HEK293 (cell line): ENCODE measurements around the gene TKTL1.

Source experiments
- CTCF ChIP-seq: fragments of 450-650 bp; formaldehyde crosslinking; IDR thresholded peaks from 2 replicates; pipeline ENCODE4 v1.5.1; 2016; ENCODE audit warnings: missing biosample characterization, missing genetic modification characterization
- HIC1 ChIP-seq: fragments of 450-650 bp; formaldehyde crosslinking; IDR thresholded peaks from 2 replicates; pipeline ENCODE4 v1.5.1; 2016; ENCODE audit warnings: missing biosample characterization, missing genetic modification characterization
- HOXA7 ChIP-seq: sonication (generic); formaldehyde crosslinking; IDR thresholded peaks from 2 replicates; pipeline ENCODE4 v1.8.1; 2022; ENCODE audit warnings: missing genetic modification reagents, borderline replicate concordance
- MZF1 ChIP-seq: fragments of 450-650 bp; formaldehyde crosslinking; IDR thresholded peaks from 2 replicates; pipeline ENCODE4 v1.5.1; 2017; ENCODE audit warnings: missing biosample characterization, missing genetic modification characterization, borderline replicate concordance
- PBX3 ChIP-seq: sonication (generic); formaldehyde crosslinking; IDR thresholded peaks from 2 replicates; pipeline ENCODE4 v1.8.1; 2022; ENCODE audit warnings: mild to moderate bottlenecking, moderate library complexity, missing genetic modification reagents
- SP2 ChIP-seq: fragments of 450-650 bp; formaldehyde crosslinking; IDR thresholded peaks from 2 replicates; pipeline ENCODE4 v1.5.1; 2016; ENCODE audit warnings: missing biosample characterization, missing genetic modification characterization
- SP3 ChIP-seq: fragments of 450-650 bp; formaldehyde crosslinking; IDR thresholded peaks from 2 replicates; pipeline ENCODE4 v1.5.1; 2016; ENCODE audit warnings: missing biosample characterization, missing genetic modification characterization
- TCF7L2 ChIP-seq: IDR thresholded peaks from 2 replicates; pipeline ENCODE4 v1.6.1; 2011; ENCODE audit warnings: low read depth, mild to moderate bottlenecking, inconsistent platforms, low read length, moderate library complexity, borderline replicate concordance
- ZBTB17 ChIP-seq: fragments of 450-650 bp; formaldehyde crosslinking; IDR thresholded peaks from 2 replicates; pipeline ENCODE4 v1.5.1; 2016; ENCODE audit warnings: missing biosample characterization, missing genetic modification characterization
- ZBTB49 ChIP-seq: fragments of 450-650 bp; formaldehyde crosslinking; IDR thresholded peaks from 2 replicates; pipeline ENCODE4 v1.5.1; 2016; ENCODE audit warnings: missing biosample characterization, missing genetic modification characterization, low read depth
- ZIC2 ChIP-seq: fragments of 450-650 bp; formaldehyde crosslinking; IDR thresholded peaks from 2 replicates; pipeline ENCODE4 v1.5.1; 2016; ENCODE audit warnings: missing biosample characterization, missing genetic modification characterization
- ZNF121 ChIP-seq: fragments of 450-650 bp; formaldehyde crosslinking; IDR thresholded peaks from 2 replicates; pipeline ENCODE4 v1.5.1; 2016; ENCODE audit warnings: missing biosample characterization, missing genetic modification characterization
- ZNF133 ChIP-seq: fragments of 450-650 bp; formaldehyde crosslinking; IDR thresholded peaks from 2 replicates; pipeline ENCODE4 v1.5.1; 2016; ENCODE audit warnings: missing biosample characterization, missing genetic modification characterization
- ZNF169 ChIP-seq: fragments of 450-650 bp; formaldehyde crosslinking; IDR thresholded peaks from 2 replicates; pipeline ENCODE4 v1.5.1; 2016; ENCODE audit warnings: missing biosample characterization, missing genetic modification characterization
- ZNF211 ChIP-seq: fragments of 450-650 bp; formaldehyde crosslinking; IDR thresholded peaks from 2 replicates; pipeline ENCODE4 v1.5.1; 2016; ENCODE audit warnings: low read depth, missing biosample characterization, missing genetic modification characterization
- ZNF23 ChIP-seq: fragments of 450-650 bp; formaldehyde crosslinking; IDR thresholded peaks from 2 replicates; pipeline ENCODE4 v1.5.1; 2016; ENCODE audit warnings: missing biosample characterization, missing genetic modification characterization, borderline replicate concordance
- ZNF24 ChIP-seq: fragments of 450-650 bp; formaldehyde crosslinking; IDR thresholded peaks from 2 replicates; pipeline ENCODE4 v1.5.1; 2016; ENCODE audit warnings: missing biosample characterization, missing genetic modification characterization
- ZNF302 ChIP-seq: fragments of 450-650 bp; formaldehyde crosslinking; IDR thresholded peaks from 2 replicates; pipeline ENCODE4 v1.5.1; 2016; ENCODE audit warnings: missing biosample characterization, missing genetic modification characterization, low read depth
- ZNF354C ChIP-seq: fragments of 450-650 bp; formaldehyde crosslinking; IDR thresholded peaks from 2 replicates; pipeline ENCODE4 v1.5.1; 2016; ENCODE audit warnings: missing biosample characterization, missing genetic modification characterization, low read depth, borderline replicate concordance
- ZNF426 ChIP-seq: fragments of 450-650 bp; formaldehyde crosslinking; IDR thresholded peaks from 2 replicates; pipeline ENCODE4 v1.5.1; 2017; ENCODE audit warnings: missing biosample characterization, missing genetic modification characterization, mild to moderate bottlenecking, inconsistent platforms, moderate library complexity
- ZNF449 ChIP-seq: fragments of 450-650 bp; formaldehyde crosslinking; IDR thresholded peaks from 2 replicates; pipeline ENCODE4 v1.5.1; 2017; ENCODE audit warnings: missing biosample characterization, mild to moderate bottlenecking, missing genetic modification characterization, moderate library complexity
- ZNF488 ChIP-seq: fragments of 450-650 bp; formaldehyde crosslinking; IDR thresholded peaks from 2 replicates; pipeline ENCODE4 v1.5.1; 2016; ENCODE audit warnings: missing biosample characterization, missing genetic modification characterization
- ZNF510 ChIP-seq: fragments of 450-650 bp; formaldehyde crosslinking; IDR thresholded peaks from 2 replicates; pipeline ENCODE4 v1.5.1; 2018; ENCODE audit warnings: mild to moderate bottlenecking, missing genetic modification characterization, missing biosample characterization; ENCODE audit not compliant: insufficient replicate concordance
- ZNF529 ChIP-seq: fragments of 450-650 bp; formaldehyde crosslinking; IDR thresholded peaks from 2 replicates; pipeline ENCODE4 v1.5.1; 2017; ENCODE audit warnings: missing genetic modification characterization, missing biosample characterization; ENCODE audit not compliant: insufficient replicate concordance
- ZNF560 ChIP-seq: fragments of 450-650 bp; formaldehyde crosslinking; IDR thresholded peaks from 2 replicates; pipeline ENCODE4 v1.5.1; 2017; ENCODE audit warnings: missing biosample characterization, missing genetic modification characterization, borderline replicate concordance
- ZNF596 ChIP-seq: fragments of 450-650 bp; IDR thresholded peaks from 2 replicates; pipeline ENCODE4 v1.5.0; 2018; ENCODE audit warnings: missing biosample characterization, mild to moderate bottlenecking, missing genetic modification characterization, moderate library complexity
- ZNF621 ChIP-seq: fragments of 450-650 bp; formaldehyde crosslinking; IDR thresholded peaks from 2 replicates; pipeline ENCODE4 v1.5.1; 2017; ENCODE audit warnings: missing biosample characterization, missing genetic modification characterization
- ZNF624 ChIP-seq: fragments of 450-650 bp; formaldehyde crosslinking; IDR thresholded peaks from 2 replicates; pipeline ENCODE4 v1.5.1; 2017; ENCODE audit warnings: missing biosample characterization, missing genetic modification characterization
- ZNF747 ChIP-seq: fragments of 450-650 bp; formaldehyde crosslinking; IDR thresholded peaks from 2 replicates; pipeline ENCODE4 v1.5.1; 2016; ENCODE audit warnings: missing biosample characterization, missing genetic modification characterization
- ZNF843 ChIP-seq: fragments of 450-650 bp; formaldehyde crosslinking; IDR thresholded peaks from 2 replicates; pipeline ENCODE4 v1.5.1; 2016; ENCODE audit warnings: missing biosample characterization, missing genetic modification characterization

Gene TKTL1

GRCh38 chrX:154369449-154370299 is 74.1 kb downstream of the TKTL1 start (continued):
- TF ChIP-seq ZNF488 (tag by site-specific recombination) (no peak), PBX3 (CRISPR knock-in tag) (no peak), ZNF510 (tag by site-specific recombination) (no peak), ZNF624 (tag by site-specific recombination) (no peak), CTCF (tag by site-specific recombination) (no peak), MZF1 (tag by site-specific recombination) (no peak), TCF7L2 (no peak), ZNF211 (tag by site-specific recombination) (no peak), ZNF449 (no peak), ZNF24 (tag by site-specific recombination) (no peak), ZNF426 (tag by site-specific recombination) (no peak), ZNF560 (tag by site-specific recombination) (no peak), SP2 (tag by site-specific recombination) (peak; percentile 66), ZBTB49 (no peak), ZNF529 (tag by site-specific recombination) (no peak), ZNF133 (tag by site-specific recombination) (no peak), ZNF302 (no peak), ZNF843 (tag by site-specific recombination) (no peak), ZNF23 (tag by site-specific recombination) (no peak), SP3 (peak; percentile 65), ZNF354C (no peak), ZNF747 (tag by site-specific recombination) (no peak), ZNF169 (no peak), ZNF121 (tag by site-specific recombination) (no peak), ZNF596 (tag by site-specific recombination) (no peak), ZIC2 (tag by site-specific recombination) (no peak), ZNF621 (tag by site-specific recombination) (no peak), ZBTB17 (tag by site-specific recombination) (peak; percentile 64), HIC1 (tag by site-specific recombination) (peak; percentile 77), HOXA7 (CRISPR knock-in tag) (no peak)
